Aorta (tissue), 5 donors: ENCODE data around the gene MGAT1. TPM values are rescaled to one million over a fixed set of nuclear protein-coding genes. Genes with fewer than 3 reads are reported as not detected.

ENCODE experiments used
- ATAC-seq: fragments of 200-7000 bp; cut with Tn5 transposase; one replicate; pipeline ENCODE4 v1.9.1; 2022; ENCODE audit warnings: moderate library complexity; ENCODE audit not compliant: low FRiP score
- DNase-seq, 2 donors: peaks; one replicate each; pipeline ENCODE4 v3.0.0-alpha.2; 2020
- H3K27ac ChIP-seq, 2 donors: one replicate each; pipeline ENCODE4 v1.5.1; 2013; ENCODE audit warnings: low read length in 2 of 2, mild to moderate bottlenecking in 2 of 2, moderate library complexity in 2 of 2, control low read depth in 1 of 2, inconsistent platforms in 1 of 2, low read depth in 1 of 2
- H3K27me3 ChIP-seq, 2 donors: one replicate each; pipeline ENCODE4 v1.6.1; 2013; ENCODE audit warnings: control low read depth in 1 of 2, low read length in 1 of 2, mild to moderate bottlenecking in 1 of 2, moderate library complexity in 1 of 2; ENCODE audit not compliant: insufficient read depth in 2 of 2, control insufficient read depth in 1 of 2
- H3K36me3 ChIP-seq, 2 donors: one replicate each; pipeline ENCODE4 v1.6.1; 2013; ENCODE audit warnings: control low read depth in 1 of 2, low read length in 1 of 2, mild to moderate bottlenecking in 1 of 2; ENCODE audit not compliant: insufficient read depth in 2 of 2, control insufficient read depth in 1 of 2
- H3K4me1 ChIP-seq, 2 donors: one replicate each; pipeline ENCODE4 v1.6.1; 2013; ENCODE audit warnings: low read length in 2 of 2, control low read depth in 1 of 2, mild to moderate bottlenecking in 1 of 2, moderate library complexity in 1 of 2; ENCODE audit not compliant: insufficient read depth in 2 of 2, control insufficient read depth in 1 of 2
- H3K4me3 ChIP-seq, 2 donors: one replicate each; pipeline ENCODE4 v1.5.1; 2013; ENCODE audit warnings: low read length in 2 of 2, control low read depth in 1 of 2, mild to moderate bottlenecking in 1 of 2
- H3K9me3 ChIP-seq: one replicate; pipeline ENCODE4 v1.6.1; 2013; ENCODE audit warnings: mild to moderate bottlenecking, low read length; ENCODE audit not compliant: control insufficient read depth
- WGBS, 2 donors: extraction: QIAGEN DNeasy Blood & Tissue Kit; methylation state at CpG; one replicate each; pipeline ENCODE4 v1.1.7; 2013; 5-methylcytosine and 5-hydroxymethylcytosine counted together
- intact Hi-C, 2 donors: fragments of 100-400 bp; cut with DNase I; formaldehyde crosslinking; loops; one replicate each; pipeline versions ENCODE4 v1.14.2 to v1.15.0; 2022
- polyA plus RNA-seq, 2 donors: library from polyadenylated mRNA; stranded (reverse); fragments of 200-250 nt; gene quantifications; one replicate each; pipeline ENCODE4 v1.2.3, GENCODE V29; 2013
- total RNA-seq, 2 donors: library from RNA; stranded (reverse); fragmentation: NEBNext Ultra II Directional; extraction: Animal tissue kit (Norgen Biotek cat#: 25700); gene quantifications; one replicate each; pipeline ENCODE4 v1.2.1, GENCODE V29; 2021
- donor health status: healthy with polysubstance abuse.
- donor health status: Bipolar disorder and iron deficiency.
- donor health status: DM: no; HTN: no; CAD: no.
- donor health status: DM: no; HTN: no; CAD: no.
- donor health status: DM: yes; HTN: yes; CAD: no.

MGAT1 gene
- total and polyA plus RNA-seq, 4 donors, result 60.5 to 180 (median 111) TPM

- ATAC-seq, result no peak
- Histone ChIP-seq H3K9me3 (no peaks in the 10 kb centered on the region), H3K4me1 (no peaks in the 10 kb centered on the region), H3K27ac (no peak overlapping the region), H3K4me3 (no peak overlapping the region), H3K36me3 (no peaks in the 10 kb centered on the region), H3K27me3 (no peaks in the 10 kb centered on the region)
- intact Hi-C loops, result no loop called here
- WGBS, 2 donors, result 27 to 38% methylated on average over 6 of the region's 6 CpGs
- no peak for DNase-seq
These were observed 16.2 kb upstream of the MGAT1 start for GRCh38 chr5:180818677-180819341.

GRCh38 chr5:180817893-180818674 is 15.5 kb upstream of the MGAT1 start:
- Histone ChIP-seq H3K27me3 (no peaks in the 10 kb centered on the region), H3K4me3 (no peak overlapping the region), H3K9me3 (no peaks in the 10 kb centered on the region), H3K4me1 (no peaks in the 10 kb centered on the region), H3K27ac (no peak overlapping the region), H3K36me3 (no peaks in the 10 kb centered on the region)
- 60 to 71% methylated on average over 13 of the region's 13 CpGs for WGBS, 2 donors
- no peak for DNase-seq
- no peak for ATAC-seq
- intact Hi-C loops, result no loop called here

GRCh38 chr5:180816608-180817534 is 14.3 kb upstream of the MGAT1 start:
- H3K27ac ChIP-seq, result no peak overlapping the region
- no peaks in the 10 kb centered on the region for H3K9me3 ChIP-seq
- no peaks in the 10 kb centered on the region for H3K36me3 ChIP-seq
- DNase-seq (no peak), ATAC-seq (peak; percentile 57)
- H3K4me3 ChIP-seq, result no peak overlapping the region
- intact Hi-C loops, result no loop called here
- H3K4me1 ChIP-seq, result no peaks in the 10 kb centered on the region
- H3K27me3 ChIP-seq, result no peaks in the 10 kb centered on the region
- 55 to 63% methylated on average over 13 of the region's 13 CpGs for WGBS, 2 donors

- no peaks in the 10 kb centered on the region for H3K9me3 ChIP-seq
- no peak for ATAC-seq
- H3K27me3 ChIP-seq, result no peaks in the 10 kb centered on the region
- intact Hi-C loops, result no loop called here
- no peak overlapping the region for H3K27ac ChIP-seq
- WGBS, 2 donors, result 65 to 66% methylated on average over 9 of the region's 9 CpGs
- no peak overlapping the region for H3K4me3 ChIP-seq
- H3K4me1 ChIP-seq, result no peaks in the 10 kb centered on the region
- no peak for DNase-seq
- no peaks in the 10 kb centered on the region for H3K36me3 ChIP-seq
These were observed 12.8 kb upstream of the MGAT1 start for GRCh38 chr5:180815293-180815917.

- ATAC-seq, result no peak
- no peak overlapping the region for H3K27ac ChIP-seq
- no peaks in the 10 kb centered on the region for H3K9me3 ChIP-seq
- H3K4me3 ChIP-seq, result no peak overlapping the region
- peaks cover 2 to 6% of the 10 kb centered on the region in 2 donors for H3K4me1 ChIP-seq
- H3K27me3 ChIP-seq, result no peaks in the 10 kb centered on the region
- DNase-seq, result no peak
- WGBS, 2 donors, result 85 to 90% methylated on average over 5 of the region's 5 CpGs
- H3K36me3 ChIP-seq, result no peaks in the 10 kb centered on the region
- intact Hi-C loops, result no loop called here
These were observed 10.8 kb upstream of the MGAT1 start for GRCh38 chr5:180813420-180813819.

GRCh38 chr5:180811623-180812124 is 9.1 kb upstream of the MGAT1 start:
- peak overlapping the region; percentile 30 to 72 for H3K27ac ChIP-seq
- no peaks in the 10 kb centered on the region for H3K27me3 ChIP-seq
- no peaks in the 10 kb centered on the region for H3K36me3 ChIP-seq
- no peak overlapping the region for H3K4me3 ChIP-seq
- peaks cover 5 to 15% of the 10 kb centered on the region in 2 donors for H3K4me1 ChIP-seq
- no peaks in the 10 kb centered on the region for H3K9me3 ChIP-seq
- DNase-seq (no peak), ATAC-seq (no peak)
- intact Hi-C loops, result loop anchor here in 1 of 2 donors (2.0 kb wide), 1 partner anchor 49 kb away; the partner anchor contains the start of gene ZFP62
- 85 to 86% methylated on average over 10 of the region's 10 CpGs for WGBS, 2 donors

- peaks cover 5 to 15% of the 10 kb centered on the region in 2 donors for H3K4me1 ChIP-seq
- H3K4me3 ChIP-seq, result peak overlapping the region; percentile 8 to 71
- intact Hi-C loops, result loop anchor here in 1 of 2 donors (2.0 kb wide), 1 partner anchor 50 kb away; the partner anchor contains the start of gene ZFP62
- H3K9me3 ChIP-seq, result no peaks in the 10 kb centered on the region
- peak overlapping the region; percentile 83 to 87 for H3K27ac ChIP-seq
- H3K27me3 ChIP-seq, result no peaks in the 10 kb centered on the region
- DNase-seq (peak in 1 of 2 donors; percentile 88), ATAC-seq (no peak)
- no peaks in the 10 kb centered on the region for H3K36me3 ChIP-seq
- WGBS, 2 donors, result 6% methylated on average over 30 of the region's 30 CpGs
These were observed 8.5 kb upstream of the MGAT1 start for GRCh38 chr5:180810959-180811622.
